ENCODE results near the gene TCOF1. TPM values are rescaled to one million over a fixed set of nuclear protein-coding genes. Genes with fewer than 3 reads are reported as not detected.

Gene TCOF1
- total and polyA plus RNA-seq, 2 experiments from 2014 or later = 86.8 to 165 TPM

- Histone ChIP-seq H3K27me3 (ENCODE audit: insufficient read depth) (no peaks in the 10 kb centered on the region), H3K4me2 (no peak overlapping the region), H3K79me2 (replicated peaks; ENCODE audit: insufficient read depth) (no peaks in the 10 kb centered on the region), H3K36me3 (ENCODE audit: insufficient read depth) (no peaks in the 10 kb centered on the region), H3K9me2 (ENCODE audit: insufficient read depth) (no peaks in the 10 kb centered on the region), H3F3A (replicated peaks; ENCODE audit: low read depth) (no peaks in the 10 kb centered on the region), H3K27ac (ENCODE audit: low read depth) (no peak overlapping the region), H3K4me1 (ENCODE audit: insufficient read depth) (no peaks in the 10 kb centered on the region), H3K4me3 (no peak overlapping the region), H2AFZ (no peak overlapping the region), H4K20me1 (replicated peaks; ENCODE audit: insufficient read depth) (no peaks in the 10 kb centered on the region)
- TF ChIP-seq POLR2AphosphoS5 (IDR thresholded peaks at IDR 0.05; ENCODE audit: low read depth) (no peak), STAT1 (IDR thresholded peaks at IDR 0.05; ENCODE audit: unreplicated experiment) (no peak), ETS1 (IDR thresholded peaks at IDR 0.05) (no peak), ZNF114 (CRISPR knock-in tag; IDR thresholded peaks at IDR 0.05) (no peak), EZH2 (IDR thresholded peaks at IDR 0.05; ENCODE audit: low read depth, unreplicated experiment) (no peak), REST (IDR thresholded peaks at IDR 0.05; ENCODE audit: unreplicated experiment) (no peak), JUNB (IDR thresholded peaks at IDR 0.05; ENCODE audit: unreplicated experiment) (no peak), CREB1 (CRISPR knock-in tag; IDR thresholded peaks at IDR 0.05; ENCODE audit: low read depth) (no peak), ZNF331 (CRISPR knock-in tag; IDR thresholded peaks at IDR 0.05; ENCODE audit: low read depth) (no peak), ZNF462 (CRISPR knock-in tag; IDR thresholded peaks at IDR 0.05) (no peak), EZH2phosphoT487 (IDR thresholded peaks at IDR 0.05; ENCODE audit: unreplicated experiment) (no peak), NANOG (IDR thresholded peaks at IDR 0.05; ENCODE audit: borderline replicate concordance) (no peak)
- TF ChIP-seq, protein P1, sequence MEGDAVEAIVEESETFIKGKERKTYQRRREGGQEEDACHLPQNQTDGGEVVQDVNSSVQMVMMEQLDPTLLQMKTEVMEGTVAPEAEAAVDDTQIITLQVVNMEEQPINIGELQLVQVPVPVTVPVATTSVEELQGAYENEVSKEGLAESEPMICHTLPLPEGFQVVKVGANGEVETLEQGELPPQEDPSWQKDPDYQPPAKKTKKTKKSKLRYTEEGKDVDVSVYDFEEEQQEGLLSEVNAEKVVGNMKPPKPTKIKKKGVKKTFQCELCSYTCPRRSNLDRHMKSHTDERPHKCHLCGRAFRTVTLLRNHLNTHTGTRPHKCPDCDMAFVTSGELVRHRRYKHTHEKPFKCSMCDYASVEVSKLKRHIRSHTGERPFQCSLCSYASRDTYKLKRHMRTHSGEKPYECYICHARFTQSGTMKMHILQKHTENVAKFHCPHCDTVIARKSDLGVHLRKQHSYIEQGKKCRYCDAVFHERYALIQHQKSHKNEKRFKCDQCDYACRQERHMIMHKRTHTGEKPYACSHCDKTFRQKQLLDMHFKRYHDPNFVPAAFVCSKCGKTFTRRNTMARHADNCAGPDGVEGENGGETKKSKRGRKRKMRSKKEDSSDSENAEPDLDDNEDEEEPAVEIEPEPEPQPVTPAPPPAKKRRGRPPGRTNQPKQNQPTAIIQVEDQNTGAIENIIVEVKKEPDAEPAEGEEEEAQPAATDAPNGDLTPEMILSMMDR (conservative IDR thresholded peaks at IDR 0.05; ENCODE audit: low read depth in 2 of 2) = no peak
- H3K9me3 Mint-ChIP-seq = no peaks in the 10 kb centered on the region
- H3K4me3 Mint-ChIP-seq = no peak overlapping the region
- ATAC-seq (no peak), DNase-seq (ENCODE audit: low spot score) (no peak)
- H3K36me3 Mint-ChIP-seq (ENCODE audit: low read depth) = no peaks in the 10 kb centered on the region
- H3K27me3 Mint-ChIP-seq (ENCODE audit: insufficient read depth, low read depth, poor library complexity) = peaks cover 8% of the 10 kb centered on the region
- peaks cover 4% of the 10 kb centered on the region; the same call in 1 of the 3 replicates for H3K4me1 Mint-ChIP-seq
- no peak overlapping the region for H3K27ac Mint-ChIP-seq
Observed at GRCh38 chr5:150343994-150344631, 13.4 kb upstream of the TCOF1 start.

Measured in GM23338 (cell line).